K562 (cell line): ENCODE measurements around the gene DST. TPM values are rescaled to one million over a fixed set of nuclear protein-coding genes. Genes with fewer than 3 reads are reported as not detected.

Source experiments
- ATAC-seq: fragments of 200-7000 bp; cut with Tn5 transposase; 3 replicates; pipeline ENCODE4 v1.9.1; 2020; ENCODE audit warnings: moderate library complexity
- BruUV-seq: library from RNA; stranded (reverse); fragments of 400-500 nt; replicated peaks from 2 replicates; lab custom pipeline; 2021; lab: Mats Ljungman, UMichigan
- CTCF ChIA-PET: fragments of 300-600 bp; formaldehyde crosslinking; extraction: SDS; loops from one replicate; lab custom pipeline; 2021; ENCODE audit warnings: low intra/inter-chr PET ratio; lab: Yijun Ruan, JAX
- POLR2A ChIA-PET: fragments of 300-600, 350-650 bp; sonication (Branson Sonifier 250); formaldehyde crosslinking; extraction: SDS; loops from one replicate; lab custom pipeline; 2021; ENCODE audit warnings: antibody characterized with exemption, inconsistent platforms; lab: Yijun Ruan, JAX
- DNase-seq, 4 experiments: peaks; one replicate each; pipeline versions ENCODE4 v3.0.0 to v3.0.0-alpha.2; 2011 to 2018; ENCODE audit warnings: low spot score in 3 of 4, mixed read lengths in 3 of 4; ENCODE audit errors: extremely low read depth in 1 of 4
- FAIRE-seq: peaks from 2 replicates; lab custom pipeline; 2011; peaks lifted over from hg19 to GRCh38; lab: Jason Lieb, UNC
- H2AFZ ChIP-seq: 2 replicates; pipeline ENCODE4 v1.6.0; 2011; ENCODE audit warnings: low read depth, low read length, control low read depth, inconsistent platforms
- H3K27ac ChIP-seq: fragments of 200-600 bp; 3 replicates; pipeline ENCODE4 v1.8.0; 2011; ENCODE audit warnings: low read depth, mild to moderate bottlenecking, control low read depth, inconsistent platforms, low read length, moderate library complexity, mixed read lengths; ENCODE audit errors: extremely low read depth
- H3K27me3 ChIP-seq, 2 experiments: fragments of 300-600 bp in 1 of 2; 2 replicates in 1 of 2; 3 replicates in 1 of 2; pipeline versions ENCODE4 v1.6.0 to v1.8.0; 2011; ENCODE audit warnings: inconsistent platforms in 2 of 2, low read length in 2 of 2, mild to moderate bottlenecking in 1 of 2, mixed read lengths in 1 of 2, moderate library complexity in 1 of 2; ENCODE audit not compliant: control insufficient read depth in 2 of 2, insufficient read depth in 2 of 2
- H3K36me3 ChIP-seq: fragments of 300-600 bp; 3 replicates; pipeline ENCODE4 v1.8.0; 2011; ENCODE audit warnings: mild to moderate bottlenecking, low read length, inconsistent platforms; ENCODE audit not compliant: control insufficient read depth, insufficient read depth
- H3K4me1 ChIP-seq, 2 experiments: fragments of 200-600 bp in 1 of 2; replicated peaks in 1 of 2; 2 replicates in 1 of 2; 3 replicates in 1 of 2; pipeline versions ENCODE4 v1.5.1 to v1.8.0; 2011; ENCODE audit warnings: inconsistent platforms in 2 of 2, low read length in 2 of 2, mild to moderate bottlenecking in 1 of 2, mixed read lengths in 1 of 2, moderate library complexity in 1 of 2; ENCODE audit not compliant: control insufficient read depth in 2 of 2, insufficient read depth in 2 of 2
- H3K4me2 ChIP-seq: 2 replicates; pipeline ENCODE4 v1.6.1; 2011; ENCODE audit warnings: low read length, control low read depth, inconsistent platforms, mixed read lengths; ENCODE audit not compliant: insufficient read depth
- H3K4me3 ChIP-seq: fragments of 200-600 bp; sonication (generic), shearing (Covaris generic); 2 replicates; pipeline ENCODE4 v1.5.1; 2016; ENCODE audit warnings: control low read depth, inconsistent platforms
- H3K79me2 ChIP-seq: fragments of 200-600 bp; 3 replicates; pipeline ENCODE4 v1.8.0; 2011; ENCODE audit warnings: low read length, inconsistent platforms; ENCODE audit not compliant: control insufficient read depth, insufficient read depth
- H3K9ac ChIP-seq, 2 experiments: 2 replicates each; pipeline versions ENCODE4 v1.6.0 to v1.6.1; 2011; ENCODE audit warnings: low read depth in 2 of 2, low read length in 2 of 2, control low read depth in 1 of 2, inconsistent platforms in 1 of 2, mild to moderate bottlenecking in 1 of 2, mixed read lengths in 1 of 2; ENCODE audit not compliant: insufficient read depth in 1 of 2
- H3K9me1 ChIP-seq: one replicate; pipeline ENCODE4 v1.6.0; 2011; ENCODE audit warnings: inconsistent platforms, mild to moderate bottlenecking, low read length, moderate library complexity; ENCODE audit not compliant: control insufficient read depth, insufficient read depth
- H3K9me3 ChIP-seq: replicated peaks from 2 replicates; pipeline ENCODE4 v1.5.1; 2011; ENCODE audit warnings: low read depth, low read length, inconsistent platforms; ENCODE audit not compliant: control insufficient read depth, insufficient read depth
- H4K20me1 ChIP-seq: replicated peaks from 2 replicates; pipeline ENCODE4 v1.6.1; 2011; ENCODE audit warnings: low read length, inconsistent platforms, mixed read lengths; ENCODE audit not compliant: control insufficient read depth, insufficient read depth
- AFF4 ChIP-seq: sonication (generic); formaldehyde crosslinking; IDR thresholded peaks from 2 replicates; pipeline ENCODE4 v1.8.0; 2023; ENCODE audit warnings: mild to moderate bottlenecking, missing genetic modification reagents
- KDM1A ChIP-seq, 2 experiments: fragments of 450-650 bp; IDR thresholded peaks; 2 replicates each; pipeline ENCODE4 v1.6.1; 2016; ENCODE audit warnings: mild to moderate bottlenecking in 2 of 2
- MAX ChIP-seq: sonication (generic); formaldehyde crosslinking; IDR thresholded peaks from 2 replicates; pipeline ENCODE4 v1.9.0; 2022; ENCODE audit warnings: mild to moderate bottlenecking, missing genetic modification reagents
- RBBP5 ChIP-seq: fragments of 200-600 bp; sonication (generic); IDR thresholded peaks from 2 replicates; pipeline ENCODE4 v1.6.1; 2012; ENCODE audit warnings: borderline replicate concordance, mild to moderate bottlenecking, low read length, control low read depth, inconsistent platforms; ENCODE audit not compliant: insufficient read depth, poor library complexity, severe bottlenecking
- RBFOX2 ChIP-seq: fragments of 200-400 bp; formaldehyde crosslinking; IDR thresholded peaks from 2 replicates; pipeline ENCODE4 v1.6.1; 2017; ENCODE audit warnings: low read depth, mild to moderate bottlenecking, low read length, moderate library complexity
- RFX5 ChIP-seq: IDR thresholded peaks from 2 replicates; pipeline ENCODE4 v1.6.1; 2011; ENCODE audit warnings: low read depth, mild to moderate bottlenecking, improper control_type of control experiment, low read length
- WGBS: fragments of 100-300 bp; shearing (Covaris generic); methylation state at CpG from one replicate; pipeline ENCODE4 v1.1.6; 2016; ENCODE audit warnings: low coverage, mixed read lengths; ENCODE audit not compliant: insufficient coverage; ENCODE audit errors: missing lambda C conversion rate; 5-methylcytosine and 5-hydroxymethylcytosine counted together
- in situ Hi-C: fragments of 300-500 bp; cut with MboI; formaldehyde crosslinking; loops from 4 replicates; pipeline ENCODE4 v1.15.0; 2018; ENCODE audit warnings: inconsistent platforms, mixed read lengths
- intact Hi-C: fragments of 100-400 bp; cut with micrococcal nuclease; formaldehyde crosslinking; loops from 2 replicates; pipeline ENCODE4 v1.14.2; 2022
- polyA plus RNA-seq, 8 experiments: library from polyadenylated mRNA; depleted of rRNA in 4 of 8; stranded (reverse) in 5 of 8; unstranded in 3 of 8; fragments of >200 nt; fragmentation: Nextera tagmentation in 2 of 8; fragmentation: Illumina TruSeq in 1 of 8; extraction: Ambion mirVana in 2 of 8; extraction: Trizol in 1 of 8; gene quantifications; 2 replicates each; pipeline versions ENCODE4 v1.2.1 to v1.2.3, GENCODE V29; 2011 to 2014; ENCODE audit warnings: inconsistent platforms in 1 of 8, missing spikeins in 1 of 8
- total RNA-seq, 7 experiments: library from RNA; depleted of rRNA in 6 of 7; stranded (reverse); fragments of >200 nt in 6 of 7; fragmentation: Illumina TruSeq in 2 of 7; extraction: Trizol in 2 of 7; gene quantifications; 2 replicates each; pipeline versions ENCODE4 v1.2.1 to v1.2.3, GENCODE V29; 2011 to 2021; ENCODE audit warnings: low replicate concordance in 1 of 7

The DST gene
- total and polyA plus RNA-seq, 9 of the 15 experiments (the other 6 are each of a cell fraction or from before 2014, with no cell fraction given) = 5.2 to 21.9 (median 13.3) TPM

GRCh38 chr6:56593801-56594318 is 48.8 kb downstream of the DST start:
- no peaks in the 10 kb centered on the region for H3K79me2 ChIP-seq
- no peaks in the 10 kb centered on the region for H3K9me3 ChIP-seq
- no peak overlapping the region for H2AFZ ChIP-seq
- intact Hi-C loops = loop anchor here (1.0 kb wide), 1 partner anchor 235 kb away; no protein-coding TSS in a partner anchor
- ATAC-seq = no peak
- no peak overlapping the region for H3K4me3 ChIP-seq
- H3K27ac ChIP-seq = no peak overlapping the region
- H3K9me1 ChIP-seq = no peaks in the 10 kb centered on the region
- POLR2A ChIA-PET = interaction anchor here (1.5 kb wide), 1 partner anchor 15 kb away, joined by 3 read pairs; no protein-coding TSS in a partner anchor
- in situ Hi-C loops = loop anchor here (5.0 to 25.0 kb wide), 2 partner anchors 237 to 707 kb away; partner anchors contain the start of gene BMP5
- H3K4me1 ChIP-seq = no peaks in the 10 kb centered on the region
- H3K27me3 ChIP-seq = no peaks in the 10 kb centered on the region
- TF ChIP-seq RBBP5 (no peak), RBFOX2 (no peak), AFF4 (CRISPR knock-in tag) (no peak), KDM1A (IDR thresholded peaks at IDR 0.05) (no peak), RFX5 (no peak), MAX (CRISPR knock-in tag) (no peak)
- TF ChIP-seq, all 486 proteins: peak for 0
- FAIRE-seq (no peak), DNase-seq (no peak)
- CTCF ChIA-PET = interaction anchor here (1.7 to 2.5 kb wide), 3 partner anchors 45 to 235 kb away, joined by 6 to 24 read pairs (median 7); no protein-coding TSS in a partner anchor
- Histone ChIP-seq H3K9ac (no peak overlapping the region), H4K20me1 (no peaks in the 10 kb centered on the region), H3K4me2 (no peak overlapping the region), H3K36me3 (no peaks in the 10 kb centered on the region)
- 11% methylated on average over 5 of the region's 5 CpGs for WGBS
- no TSS peak for BruUV-seq
